ENCODE data around the gene LSM4. TPM values are rescaled to one million over a fixed set of nuclear protein-coding genes. Genes with fewer than 3 reads are reported as not detected.

LSM4 gene
- total RNA-seq, 1 donor from 2014 or later: 440 TPM

- H3K4me3 Mint-ChIP-seq: no peak overlapping the region
- Histone ChIP-seq H3K4me3 (no peak overlapping the region), H2AFZ (replicated peaks) (no peak overlapping the region), H3K36me3 (no peaks in the 10 kb centered on the region), H3K9me3 (ENCODE audit: low read depth) (no peaks in the 10 kb centered on the region), H3K9ac (no peak overlapping the region), H4K20me1 (ENCODE audit: low read depth) (no peaks in the 10 kb centered on the region), H3K79me2 (ENCODE audit: low read depth) (no peaks in the 10 kb centered on the region), H3K27me3 (peaks cover 10% of the 10 kb centered on the region), H3F3A (ENCODE audit: low read depth) (no peaks in the 10 kb centered on the region), H3K4me2 (no peak overlapping the region), H3K27ac (no peak overlapping the region), H3K4me1 (no peaks in the 10 kb centered on the region)
- H3K27ac Mint-ChIP-seq: no peak overlapping the region
- DNase-seq (ENCODE audit: low spot score): no peak
- H3K4me1 Mint-ChIP-seq: no peaks in the 10 kb centered on the region
- H3K36me3 Mint-ChIP-seq: no peaks in the 10 kb centered on the region
- peaks cover 10% of the 10 kb centered on the region for H3K27me3 Mint-ChIP-seq (ENCODE audit: insufficient read depth, low read depth)
- TF ChIP-seq CTCF (IDR thresholded peaks at IDR 0.05) (no peak), EZH2phosphoT487 (IDR thresholded peaks at IDR 0.05) (no peak), EZH2 (IDR thresholded peaks at IDR 0.05) (no peak)
- H3K9me3 Mint-ChIP-seq: no peaks in the 10 kb centered on the region
Measured at GRCh38 chr19:18259893-18260292, 63.0 kb downstream of the LSM4 start.

- Histone ChIP-seq H3K4me2 (no peak overlapping the region), H4K20me1 (ENCODE audit: low read depth) (no peaks in the 10 kb centered on the region), H3K27ac (no peak overlapping the region), H3K4me3 (no peak overlapping the region), H3K9ac (no peak overlapping the region), H3K79me2 (ENCODE audit: low read depth) (no peaks in the 10 kb centered on the region), H3K36me3 (no peaks in the 10 kb centered on the region), H3F3A (ENCODE audit: low read depth) (no peaks in the 10 kb centered on the region), H3K4me1 (no peaks in the 10 kb centered on the region), H3K9me3 (ENCODE audit: low read depth) (no peaks in the 10 kb centered on the region), H3K27me3 (peaks cover 31% of the 10 kb centered on the region), H2AFZ (replicated peaks) (no peak overlapping the region)
- no peaks in the 10 kb centered on the region for H3K9me3 Mint-ChIP-seq
- H3K4me3 Mint-ChIP-seq: no peak overlapping the region
- H3K27ac Mint-ChIP-seq: no peak overlapping the region
- H3K36me3 Mint-ChIP-seq: no peaks in the 10 kb centered on the region
- H3K27me3 Mint-ChIP-seq (ENCODE audit: insufficient read depth, low read depth): peaks cover 17% of the 10 kb centered on the region
- TF ChIP-seq EZH2 (IDR thresholded peaks at IDR 0.05) (no peak), EZH2phosphoT487 (IDR thresholded peaks at IDR 0.05) (no peak), CTCF (IDR thresholded peaks at IDR 0.05) (no peak)
- no peaks in the 10 kb centered on the region for H3K4me1 Mint-ChIP-seq
- no peak for DNase-seq (ENCODE audit: low spot score)
Measured at GRCh38 chr19:18257503-18258470, 65.1 kb downstream of the LSM4 start.

Small RNA genes lying within 50 kb of the gene (microRNA-seq; reads per million reads assigned to microRNA genes)
- not detected for gene MIR3188

Small RNA genes lying within 50 kb of the gene (small RNA-seq; reads per million reads assigned to genes)
- gene MIR3188 (not detected), gene RN7SL513P (not detected), gene RPL39P38 (not detected)

Other genes with a start within 250 kb of the LSM4 start
- not detected in 2 replicates for gene IL12RB1, start 236.1 kb downstream of the LSM4 start, total RNA-seq (ENCODE audit: low replicate concordance)
- 2.1 and 5.1 TPM in 2 replicates for gene MAST3, start 225.3 kb downstream of the LSM4 start, total RNA-seq (ENCODE audit: low replicate concordance)
- gene PIK3R2, start 169.9 kb downstream of the LSM4 start, total RNA-seq (ENCODE audit: low replicate concordance): 21.4 and 41.8 TPM in 2 replicates
- 0.62 TPM in 1 of 2 replicates, not detected in the other for gene IFI30, start 149.3 kb downstream of the LSM4 start, total RNA-seq (ENCODE audit: low replicate concordance)
- 28.1 and 37.7 TPM in 2 replicates for gene MPV17L2, start 129.9 kb downstream of the LSM4 start, total RNA-seq (ENCODE audit: low replicate concordance)
- 1.1 and 1.5 TPM in 2 replicates for gene RAB3A, start 119.0 kb downstream of the LSM4 start, total RNA-seq (ENCODE audit: low replicate concordance)
- gene PDE4C, start 96.6 kb downstream of the LSM4 start, total RNA-seq (ENCODE audit: low replicate concordance): 0.28 and 0.62 TPM in 2 replicates
- 0.11 and 1.4 TPM in 2 replicates for gene IQCN, start 48.6 kb downstream of the LSM4 start, total RNA-seq (ENCODE audit: low replicate concordance)
- 51.7 and 107 TPM in 2 replicates for gene JUND, start 41.5 kb downstream of the LSM4 start, total RNA-seq (ENCODE audit: low replicate concordance)
- 2.1 and 5.7 TPM in 2 replicates for gene PGPEP1, start 17.5 kb upstream of the LSM4 start, total RNA-seq (ENCODE audit: low replicate concordance)
- gene GDF15, start 63.1 kb upstream of the LSM4 start, total RNA-seq (ENCODE audit: low replicate concordance): 0.19 and 2.5 TPM in 2 replicates
- 0.03 TPM in 1 of 2 replicates, not detected in the other for gene LRRC25, start 74.5 kb upstream of the LSM4 start, total RNA-seq (ENCODE audit: low replicate concordance)
- 21.1 and 50.5 TPM in 2 replicates for gene SSBP4, start 96.3 kb upstream of the LSM4 start, total RNA-seq (ENCODE audit: low replicate concordance)
- 81.7 and 203 TPM in 2 replicates for gene ISYNA1, start 115.1 kb upstream of the LSM4 start, total RNA-seq (ENCODE audit: low replicate concordance)
- gene ELL, start 199.0 kb upstream of the LSM4 start, total RNA-seq (ENCODE audit: low replicate concordance): 2.9 and 9.8 TPM in 2 replicates
- 115 and 418 TPM in 2 replicates for gene FKBP8, start 220.5 kb upstream of the LSM4 start, total RNA-seq (ENCODE audit: low replicate concordance)
- gene KXD1, start 234.8 kb upstream of the LSM4 start, total RNA-seq (ENCODE audit: low replicate concordance): 82.7 and 151 TPM in 2 replicates
- 625 and 768 TPM in 2 replicates for gene UBA52, start 248.8 kb upstream of the LSM4 start, total RNA-seq (ENCODE audit: low replicate concordance)

All from neural progenitor cell (in vitro differentiated cells).